ENCODE results near the gene CCDC51.
"Not testable (repeated sequence)": the region's sequence is repeated elsewhere in the genome, so short reads cannot be mapped to it uniquely, and the experiment has no call there.

CCDC51 gene

DNA sequence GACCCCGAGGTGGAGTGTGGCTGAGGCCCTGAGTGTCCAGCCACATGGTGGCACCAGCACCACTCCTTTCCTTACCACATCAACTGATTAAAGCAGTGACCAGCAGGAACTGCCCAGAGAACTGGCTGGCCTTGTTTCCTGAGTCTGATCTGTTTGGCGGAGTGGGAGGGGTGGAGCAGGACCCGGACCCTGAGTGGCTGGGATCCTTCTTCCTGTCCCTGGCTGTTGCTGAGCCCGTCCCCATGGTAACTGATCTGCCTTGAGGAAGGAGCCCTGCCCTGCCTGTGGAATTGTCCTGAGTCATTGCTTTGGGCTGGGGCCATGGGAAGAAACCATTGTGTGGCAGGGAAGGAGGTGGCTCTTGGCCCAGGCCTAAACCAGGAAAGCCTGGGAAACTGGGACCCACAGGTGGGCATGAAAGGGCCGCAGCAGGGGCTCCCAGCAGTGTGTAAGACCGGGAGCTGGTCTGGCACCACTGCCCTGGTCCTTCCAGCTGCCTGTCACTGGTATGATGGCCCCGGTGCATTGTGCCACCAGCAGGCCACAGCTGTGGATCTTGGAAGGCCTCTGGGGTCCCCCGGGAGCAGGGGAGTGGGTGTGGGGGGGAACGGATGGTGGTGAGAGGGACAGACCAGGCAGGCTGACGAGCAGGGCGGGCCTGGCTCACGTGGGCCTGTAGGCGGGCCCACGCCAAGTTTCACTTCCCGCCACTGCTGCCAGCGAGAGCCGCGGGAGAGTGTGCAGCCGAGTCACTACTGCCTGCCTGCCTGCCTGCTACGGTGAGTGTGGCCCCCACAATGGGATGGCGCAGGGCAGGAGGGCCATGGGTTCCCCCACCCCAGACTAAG, 25.8 kb upstream of the CCDC51 start:
- DNase-seq (ENCODE audit: low read depth), result peak; percentile 68

DNA sequence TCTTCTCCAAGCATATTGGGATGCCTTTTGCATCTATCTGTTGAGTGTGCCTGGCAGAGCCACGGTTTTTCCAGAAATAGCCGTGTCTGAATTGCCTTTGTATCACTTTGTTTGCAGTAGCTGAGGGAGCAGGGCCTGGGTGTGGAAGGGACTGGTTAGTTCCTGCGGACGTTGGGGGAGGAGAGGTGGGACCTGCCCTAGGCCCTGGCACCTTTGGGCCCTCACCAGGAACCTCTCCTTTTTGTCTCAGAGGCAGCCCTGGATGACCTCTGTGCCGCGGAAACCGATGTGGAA, 25.3 kb upstream of the CCDC51 start:
- DNase-seq (ENCODE audit: low read depth), result no peak

GRCh38 chr3:48464713-48465221, 24.8 kb upstream of the CCDC51 start:
- no peak for DNase-seq (ENCODE audit: low read depth)

DNA sequence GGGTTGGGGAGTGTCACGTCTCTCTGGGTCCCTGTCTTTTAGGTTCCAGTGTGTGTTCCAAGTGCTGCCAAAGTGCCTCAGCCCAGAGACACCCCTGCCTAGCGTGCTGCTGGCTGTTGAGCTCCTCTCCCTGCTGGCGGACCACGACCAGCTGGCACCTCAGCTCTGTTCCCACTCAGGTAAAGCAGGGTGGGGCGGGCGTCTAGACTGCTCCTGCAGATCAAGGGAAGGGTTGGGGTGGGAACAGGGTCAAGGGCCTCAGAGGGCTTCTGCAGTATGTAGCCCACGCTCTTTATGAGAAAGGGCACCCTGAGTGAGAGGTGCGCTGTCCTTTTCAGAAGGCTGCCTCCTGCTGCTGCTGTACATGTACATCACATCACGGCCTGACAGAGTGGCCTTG, 23.8 kb upstream of the CCDC51 start:
- DNase-seq (ENCODE audit: low read depth), result no peak

DNA sequence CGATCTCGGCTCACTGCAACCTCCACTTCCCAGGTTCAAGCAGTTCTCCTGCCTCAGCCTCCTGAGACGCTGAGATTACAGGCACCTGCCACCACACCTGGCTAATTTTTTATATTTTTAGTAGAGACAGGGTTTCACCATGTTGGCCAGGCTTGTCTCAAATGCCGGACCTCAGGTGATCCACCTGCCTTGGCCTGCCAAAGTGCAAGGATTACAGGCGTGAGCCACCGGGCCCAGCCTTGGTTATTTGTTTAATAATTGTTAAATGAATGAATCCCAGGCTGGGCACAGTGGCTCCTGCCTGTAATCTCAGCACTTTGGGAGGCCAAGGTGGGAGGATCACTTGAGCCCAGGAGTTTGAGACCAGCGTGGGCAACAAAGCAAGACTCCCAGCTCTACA, 21.8 kb upstream of the CCDC51 start:
- not testable (repeated sequence) for DNase-seq (ENCODE audit: low read depth)

DNA sequence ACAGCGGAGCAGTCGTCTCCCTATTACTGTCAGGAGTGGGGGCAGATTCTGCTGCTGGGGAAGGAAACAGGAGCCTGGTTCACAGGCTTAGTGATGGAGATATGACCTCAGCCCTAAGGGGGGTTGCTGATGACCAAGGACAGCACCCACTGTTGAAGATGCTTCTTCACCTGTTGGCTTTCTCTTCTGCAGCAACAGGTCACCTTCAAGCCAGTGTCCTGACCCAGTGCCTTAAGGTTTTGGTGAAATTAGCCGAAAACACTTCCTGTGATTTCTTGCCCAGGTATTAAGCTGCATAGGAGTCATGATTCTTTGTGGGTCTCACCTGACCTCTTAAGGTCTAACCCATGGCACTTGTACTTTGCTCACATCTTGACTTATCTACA, 20.6 kb upstream of the CCDC51 start:
- DNase-seq (ENCODE audit: low read depth), result no peak

GRCh38 chr3:48459773-48460516, 20.0 kb upstream of the CCDC51 start:
- DNase-seq (ENCODE audit: low read depth), result no peak

DNA sequence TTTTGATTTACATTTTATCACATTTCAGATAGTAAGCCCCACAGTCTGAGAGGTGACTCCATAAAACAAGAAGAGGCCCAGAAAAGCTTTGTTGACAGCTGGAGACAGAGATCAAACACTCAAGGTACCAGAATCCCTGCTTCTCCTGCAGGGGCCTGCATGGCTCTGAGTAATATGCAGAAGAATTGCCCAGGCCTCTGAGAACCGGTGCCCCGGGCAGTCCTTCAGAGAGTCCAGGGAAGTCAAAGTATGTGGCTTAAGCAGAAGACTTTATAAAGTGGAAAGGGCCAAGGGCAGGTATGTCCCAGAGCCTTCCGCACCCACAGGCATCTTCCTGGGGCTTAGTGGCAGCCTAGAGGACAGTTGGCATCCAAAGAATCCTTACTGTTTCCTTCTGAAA, 19.4 kb upstream of the CCDC51 start:
- no peak for DNase-seq (ENCODE audit: low read depth)

DNA sequence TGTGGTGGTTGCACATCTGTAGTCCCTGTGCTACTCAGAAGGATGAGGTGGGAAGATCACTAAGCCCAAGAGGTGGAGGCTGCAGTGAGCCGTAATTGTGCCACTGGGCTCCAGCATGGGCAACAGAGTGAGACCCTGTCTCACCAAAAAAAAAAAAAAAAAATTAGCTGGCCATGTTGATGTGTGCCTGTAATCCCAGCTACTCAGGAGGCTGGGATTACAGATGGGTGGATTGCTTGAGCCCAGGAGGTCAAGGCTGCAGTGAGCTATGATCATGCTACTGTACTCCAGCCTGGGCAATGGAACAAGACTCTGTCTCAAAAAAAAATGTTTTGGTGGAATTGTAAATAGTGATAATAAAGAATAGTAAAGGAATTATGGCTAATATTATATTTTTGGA, 16.5 kb upstream of the CCDC51 start:
- DNase-seq (ENCODE audit: low read depth), result no peak

- DNase-seq (ENCODE audit: low read depth), result no peak
These were observed 11.4 kb upstream of the CCDC51 start for GRCh38 chr3:48451270-48451669.

DNA sequence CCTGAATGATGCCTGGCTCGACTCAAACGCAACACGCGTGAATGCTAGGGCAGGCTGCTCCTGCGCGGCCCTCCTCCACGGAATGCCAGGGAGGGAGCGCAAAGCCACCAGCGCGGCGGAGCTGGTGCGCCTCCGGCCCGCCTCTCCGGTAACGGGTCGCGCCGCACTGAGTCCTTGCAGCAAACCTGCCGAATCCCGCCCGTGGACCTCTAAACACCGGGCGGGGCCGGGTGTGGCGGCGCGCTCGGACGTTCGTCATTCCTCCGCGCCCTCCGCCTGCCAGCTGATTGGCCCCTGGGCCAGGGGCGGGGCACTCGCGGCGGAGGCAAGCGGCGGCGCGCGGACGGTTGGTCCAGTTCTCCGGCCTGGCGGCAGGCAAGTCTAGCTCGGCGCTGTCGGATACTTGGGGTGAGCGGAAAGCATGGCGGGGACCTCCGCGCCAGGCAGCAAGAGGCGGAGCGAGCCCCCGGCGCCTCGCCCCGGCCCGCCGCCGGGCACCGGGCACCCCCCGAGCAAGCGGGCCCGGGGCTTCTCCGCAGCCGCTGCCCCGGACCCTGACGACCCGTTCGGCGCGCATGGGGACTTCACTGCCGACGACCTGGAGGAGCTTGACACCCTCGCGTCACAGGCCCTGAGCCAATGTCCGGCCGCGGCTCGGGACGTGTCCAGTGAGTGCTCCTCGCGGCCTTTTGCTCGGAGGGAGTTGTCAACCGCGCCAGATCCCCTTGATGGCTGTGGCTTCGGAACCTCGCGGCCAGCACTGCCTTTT, 6.7 kb upstream of the CCDC51 start, which contains the start of gene ATRIP:
ATRIP (plus strand) TSS at position 313 of the 769 bp plus-strand sequence; CDS start at position 422, 109 bp downstream.
- peak; percentile 75 for DNase-seq (ENCODE audit: low read depth)

DNA sequence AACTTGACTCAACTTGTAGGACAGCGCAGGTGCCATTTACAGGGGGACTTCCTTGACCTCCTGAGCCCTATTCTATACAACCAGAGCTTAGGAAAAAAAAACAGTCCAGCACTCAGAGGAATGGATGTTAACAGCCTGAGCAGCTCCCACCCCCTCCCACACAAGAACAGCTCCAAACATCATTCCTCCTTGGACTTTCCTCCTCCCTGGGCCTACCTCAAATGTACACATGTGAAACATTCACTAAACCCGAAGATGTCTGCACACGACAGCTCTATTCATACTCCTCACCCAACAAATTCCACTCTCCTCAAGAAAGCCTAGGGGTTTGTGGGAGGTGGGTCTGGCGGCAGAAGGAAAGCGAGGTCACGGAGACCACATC, 6.1 kb upstream of the CCDC51 start:
- no peak for DNase-seq (ENCODE audit: low read depth)

GRCh38 chr3:48445277-48445882, 5.5 kb upstream of the CCDC51 start:
- no peak for DNase-seq (ENCODE audit: low read depth)

DNA sequence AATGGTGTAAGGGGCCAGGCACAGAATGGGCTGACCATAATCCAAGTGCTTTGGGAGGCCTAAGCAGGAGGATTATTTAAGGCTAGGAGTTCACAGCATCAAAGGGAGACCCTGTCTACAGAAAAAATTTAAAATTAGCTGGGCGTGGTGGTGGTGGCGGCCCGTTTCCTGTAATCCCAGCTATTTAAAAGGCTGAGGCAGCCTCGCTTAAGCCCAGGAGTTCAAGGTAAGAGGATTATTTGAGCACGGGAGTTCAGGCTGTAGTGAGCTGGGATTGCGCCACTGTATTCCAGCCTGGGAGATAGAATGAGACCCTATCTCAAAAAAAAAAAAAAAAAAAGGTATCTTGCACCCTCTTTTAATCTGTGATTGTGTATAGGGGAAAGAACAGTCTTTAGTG, 2.0 kb upstream of the CCDC51 start:
- no peak for DNase-seq (ENCODE audit: low read depth)

DNA sequence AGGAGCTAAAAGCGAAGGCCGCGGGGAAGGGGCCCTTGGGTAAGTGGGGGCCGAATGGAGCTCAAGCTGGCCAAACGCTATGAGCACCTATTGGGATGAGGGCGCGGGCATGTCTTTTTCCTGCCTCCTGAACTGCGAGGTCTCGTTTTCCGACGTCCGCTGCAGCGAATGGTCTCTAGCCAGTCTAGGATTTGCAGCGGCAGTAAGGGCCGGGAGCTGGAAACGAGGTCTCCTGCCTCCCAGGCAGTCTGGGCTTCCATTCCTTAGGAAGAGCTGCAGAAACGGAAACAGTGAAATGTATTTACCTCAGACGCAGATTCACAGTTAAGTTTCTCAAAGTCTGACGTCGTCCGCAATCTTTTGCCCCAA, 655 bp upstream of the CCDC51 start:
- no peak for DNase-seq (ENCODE audit: low read depth)

DNA sequence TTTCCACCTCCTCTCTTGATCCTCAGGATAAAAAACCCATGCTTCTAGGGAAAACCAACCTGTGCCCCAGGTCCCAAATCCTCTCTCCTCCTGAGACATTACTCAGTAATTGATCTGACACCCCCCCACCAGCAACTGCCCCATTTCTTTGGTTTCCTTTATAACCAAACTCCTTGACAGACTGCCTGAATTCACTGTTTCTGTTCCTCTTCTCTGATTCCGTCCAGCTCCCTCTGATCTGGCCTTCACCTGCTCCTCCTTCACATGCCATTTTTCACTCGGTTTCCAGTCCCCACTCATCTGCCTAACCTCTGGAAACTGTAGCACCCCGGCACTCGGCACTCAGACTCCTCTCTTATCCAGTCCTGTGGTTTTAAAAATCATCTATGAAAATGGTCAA, 2.1 kb downstream of the CCDC51 start:
- DNase-seq (ENCODE audit: low read depth), result no peak

DNA sequence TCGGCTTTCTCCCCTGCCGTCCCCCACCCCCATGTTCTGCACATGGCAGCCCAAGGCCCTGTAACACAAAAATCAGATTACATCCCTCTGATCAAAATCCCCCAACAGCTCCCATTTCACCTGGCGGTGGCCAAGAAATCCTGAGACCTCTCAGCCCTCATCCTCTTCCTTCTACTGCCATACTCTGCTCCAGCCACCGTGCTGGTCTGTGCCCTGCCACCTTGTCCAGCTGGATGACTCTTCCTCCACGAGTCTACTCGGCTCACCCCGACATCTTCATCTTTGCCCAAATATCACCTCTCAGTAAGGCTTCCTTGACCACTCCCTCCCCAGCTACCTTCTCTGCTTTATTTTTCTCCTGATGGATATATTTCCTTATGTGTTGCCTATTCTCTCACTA, 3.1 kb downstream of the CCDC51 start:
- DNase-seq (ENCODE audit: low read depth), result no peak

DNA sequence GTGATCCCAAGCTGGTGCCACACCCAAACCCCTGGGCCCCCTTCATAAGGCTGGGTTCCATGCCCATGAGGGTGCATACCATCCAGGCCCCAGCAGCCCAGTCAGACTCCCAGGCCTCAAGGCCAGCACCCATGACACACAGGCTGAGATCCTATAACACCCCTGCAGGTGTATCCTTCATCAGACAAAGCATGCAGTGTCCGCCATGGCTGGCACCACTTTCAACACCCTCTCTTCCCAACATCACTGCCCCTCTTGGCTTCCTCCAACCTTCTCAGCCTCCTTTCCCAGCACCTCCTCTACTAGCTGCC, 3.5 kb downstream of the CCDC51 start:
- DNase-seq (ENCODE audit: low read depth), result no peak

GRCh38 chr3:48435774-48436476, 4.0 kb downstream of the CCDC51 start:
- DNase-seq (ENCODE audit: low read depth), result peak; percentile 85

DNA sequence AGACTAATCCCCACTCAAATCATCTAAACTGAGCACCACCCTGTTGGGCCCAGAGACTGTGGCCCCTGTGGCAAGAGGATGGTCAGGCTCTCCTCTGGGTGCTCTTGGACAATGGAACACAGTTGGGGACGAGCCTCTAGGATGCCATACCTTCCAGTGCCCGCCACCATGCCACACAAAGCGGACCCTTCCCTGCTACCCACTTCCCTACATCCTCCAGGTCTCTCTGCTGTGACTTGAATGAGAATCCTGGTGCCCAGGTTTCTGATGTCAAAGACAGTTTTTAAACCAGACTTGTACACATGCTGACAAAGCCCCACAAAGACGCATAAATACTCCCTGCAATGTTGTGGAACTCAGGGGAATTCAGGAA, 4.7 kb downstream of the CCDC51 start:
- no peak for DNase-seq (ENCODE audit: low read depth)

DNA sequence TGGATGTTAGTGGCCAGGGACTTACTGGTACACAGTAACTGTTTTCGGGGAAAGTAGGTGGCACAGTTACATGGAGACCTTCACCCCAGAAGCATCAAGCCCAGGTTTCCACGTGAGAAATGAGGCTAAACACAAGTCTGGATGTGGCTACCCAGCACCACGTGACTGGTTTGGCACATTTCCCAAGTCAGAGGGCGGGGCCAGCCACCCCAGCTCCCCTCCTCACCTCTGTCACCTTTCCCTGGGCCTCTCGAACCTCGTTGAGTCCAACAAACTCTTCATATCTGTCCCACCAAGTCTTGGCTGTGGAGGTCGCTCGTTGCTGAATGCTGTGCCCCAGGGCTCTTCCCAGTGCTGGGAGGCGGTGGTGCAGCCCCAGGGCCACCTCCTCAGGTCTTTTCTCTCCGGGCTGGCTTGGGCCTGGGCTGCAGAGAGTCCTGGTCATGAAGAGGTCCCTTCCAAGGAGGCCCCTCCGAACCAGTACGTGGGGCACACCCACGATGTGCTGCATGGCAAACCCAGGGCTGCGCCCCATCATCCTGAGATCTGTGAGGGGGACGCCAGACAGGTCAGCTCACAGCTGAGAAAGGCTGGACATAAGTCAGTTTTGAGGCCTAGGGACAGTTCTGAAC, 5.2 kb downstream of the CCDC51 start:
- no peak for DNase-seq (ENCODE audit: low read depth)

Measured in activated T-cell treated with anti-CD3 and anti-CD28 coated beads for 1 hour (primary cell).